CD4-positive, CD25-positive, alpha-beta regulatory T cell (primary cell): Measurements from ENCODE around the gene DOCK1. TPM values are rescaled to one million over a fixed set of nuclear protein-coding genes. Genes with fewer than 3 reads are reported as not detected.

ENCODE experiments used
- ATAC-seq, 2 donors: fragments of 150-1000 bp; cut with Tn5 transposase; one replicate each; pipeline ENCODE4 v1.10.0; 2021; ENCODE audit warnings: low read depth in 2 of 2, moderate number of reproducible peaks in 2 of 2, moderate library complexity in 1 of 2
- DNase-seq, 3 donors: peaks; one replicate each; pipeline versions ENCODE4 v3.0.0 to v3.0.0-alpha.2; 2012 to 2022; ENCODE audit warnings: mixed read lengths in 1 of 3
- H3K27ac ChIP-seq: one replicate; pipeline ENCODE4 v1.7.0; 2013; ENCODE audit warnings: mild to moderate bottlenecking, low read length; ENCODE audit not compliant: insufficient read depth, poor library complexity, severe bottlenecking
- H3K27me3 ChIP-seq: one replicate; pipeline ENCODE4 v1.7.0; 2013; ENCODE audit warnings: low read length; ENCODE audit not compliant: control insufficient read depth, insufficient read depth
- H3K36me3 ChIP-seq: one replicate; pipeline ENCODE4 v1.7.0; 2013; ENCODE audit warnings: mild to moderate bottlenecking, low read length, moderate library complexity; ENCODE audit not compliant: control insufficient read depth, insufficient read depth
- H3K4me1 ChIP-seq: 2 replicates; pipeline ENCODE4 v1.7.0; 2013; ENCODE audit warnings: mild to moderate bottlenecking, low read length; ENCODE audit not compliant: insufficient read depth, control insufficient read depth, poor library complexity, severe bottlenecking
- H3K4me3 ChIP-seq: one replicate; pipeline ENCODE4 v1.7.0; 2013; ENCODE audit warnings: low read depth, mild to moderate bottlenecking, low read length, moderate library complexity
- H3K9me3 ChIP-seq, 2 experiments: 1 replicate in 1 of 2; 2 replicates in 1 of 2; pipeline ENCODE4 v1.7.0; 2013; ENCODE audit warnings: low read length in 2 of 2, mild to moderate bottlenecking in 1 of 2, moderate library complexity in 1 of 2; ENCODE audit not compliant: control insufficient read depth in 2 of 2
- H3K27ac Mint-ChIP-seq, 3 donors: one replicate each; pipeline ENCODE4 v1.8.0; 2020 to 2022; ENCODE audit warnings: mild to moderate bottlenecking in 3 of 3, mixed read lengths in 3 of 3, moderate library complexity in 2 of 3
- H3K27me3 Mint-ChIP-seq: one replicate; pipeline ENCODE4 v1.8.0; 2022; ENCODE audit warnings: mild to moderate bottlenecking, mixed read lengths
- H3K36me3 Mint-ChIP-seq: one replicate; pipeline ENCODE4 v1.8.0; 2020; ENCODE audit warnings: mixed read lengths
- H3K4me1 Mint-ChIP-seq, 4 donors: one replicate each; pipeline ENCODE4 v1.8.0; 2020 to 2022; ENCODE audit warnings: mixed read lengths in 4 of 4, mild to moderate bottlenecking in 1 of 4
- H3K4me3 Mint-ChIP-seq, 4 donors: one replicate each; pipeline ENCODE4 v1.8.0; 2020 to 2022; ENCODE audit warnings: mild to moderate bottlenecking in 4 of 4, mixed read lengths in 4 of 4, moderate library complexity in 3 of 4
- H3K9me3 Mint-ChIP-seq, 7 donors: one replicate each; pipeline ENCODE4 v1.8.0; 2020 to 2022; ENCODE audit warnings: mixed read lengths in 7 of 7, mild to moderate bottlenecking in 3 of 7, moderate library complexity in 2 of 7
- polyA plus RNA-seq, 4 donors: library from polyadenylated mRNA; unstranded; fragments of 300-500 nt; fragmentation: Illumina TruSeq; gene quantifications; one replicate each; pipeline ENCODE4 v1.2.3, GENCODE V29; 2021
- total RNA-seq: library from RNA; stranded (reverse); gene quantifications from one replicate; pipeline ENCODE4 v1.2.3, GENCODE V29; 2022

DOCK1 gene
- total and polyA plus RNA-seq, 5 donors from 2014 or later: 0.20 TPM; not detected in 4

DNA sequence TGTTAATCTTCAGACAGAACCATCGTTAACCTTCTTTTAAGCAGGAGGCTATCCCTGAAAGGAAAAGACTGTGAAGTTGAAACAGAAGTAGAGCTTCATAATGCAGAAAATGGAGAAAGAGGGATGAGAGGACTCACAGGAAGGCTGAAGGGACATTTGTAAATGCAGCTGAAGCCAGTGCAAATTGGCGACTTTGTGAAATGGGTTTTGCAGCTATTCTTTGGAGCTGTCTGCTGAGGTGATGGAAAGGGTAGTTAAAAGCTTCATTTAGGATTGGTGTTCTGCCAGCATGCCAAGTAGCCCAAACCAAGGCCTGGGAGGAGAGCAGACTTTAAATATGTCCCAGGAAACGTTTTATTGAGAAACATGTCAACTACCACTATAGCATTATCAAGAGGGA is 168.4 kb downstream of the DOCK1 start:
- no peak overlapping the region for H3K27ac ChIP-seq
- H3K36me3 Mint-ChIP-seq: no peaks in the 10 kb centered on the region
- H3K4me3 Mint-ChIP-seq: no peak overlapping the region
- H3K27me3 Mint-ChIP-seq: no peaks in the 10 kb centered on the region
- H3K9me3 Mint-ChIP-seq: peaks cover 0 to 4% (median 0%) of the 10 kb centered on the region in 7 donors
- H3K27ac Mint-ChIP-seq: no peak overlapping the region
- DNase-seq (no peak), ATAC-seq (no peak)
- no peak overlapping the region for H3K4me3 ChIP-seq
- no peaks in the 10 kb centered on the region for H3K4me1 Mint-ChIP-seq
- no peaks in the 10 kb centered on the region for H3K36me3 ChIP-seq
- no peaks in the 10 kb centered on the region for H3K27me3 ChIP-seq
- no peaks in the 10 kb centered on the region for H3K4me1 ChIP-seq
- H3K9me3 ChIP-seq: no peaks in the 10 kb centered on the region

DNA sequence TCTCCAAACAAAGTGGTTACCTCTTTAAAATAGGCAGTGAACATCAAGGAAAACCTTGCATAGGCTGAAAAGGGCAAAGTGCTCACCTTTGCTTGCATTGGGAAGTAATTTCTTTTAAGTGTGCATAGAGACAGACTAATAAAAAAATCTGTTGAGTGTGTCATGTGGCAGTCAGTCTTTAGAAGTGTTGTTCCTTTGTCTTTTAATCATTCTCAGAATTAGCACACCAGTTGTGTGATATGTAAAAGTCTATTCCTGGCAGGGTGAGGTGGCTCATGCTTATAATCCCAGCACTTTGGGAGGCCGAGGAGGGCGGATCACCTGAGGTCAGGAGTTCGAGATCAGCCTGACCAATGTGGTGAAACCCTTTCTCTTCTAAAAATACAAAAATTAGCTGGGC is 174.2 kb downstream of the DOCK1 start:
- Mint-ChIP-seq H3K27ac (no peak overlapping the region), H3K27me3 (no peaks in the 10 kb centered on the region), H3K4me1 (no peaks in the 10 kb centered on the region), H3K4me3 (no peak overlapping the region), H3K9me3 (peaks cover 0 to 2% (median 0%) of the 10 kb centered on the region in 7 donors), H3K36me3 (no peaks in the 10 kb centered on the region)
- no peak overlapping the region for H3K4me3 ChIP-seq
- H3K27me3 ChIP-seq: no peaks in the 10 kb centered on the region
- H3K27ac ChIP-seq: no peak overlapping the region
- H3K9me3 ChIP-seq: no peaks in the 10 kb centered on the region
- H3K36me3 ChIP-seq: no peaks in the 10 kb centered on the region
- no peak for DNase-seq
- H3K4me1 ChIP-seq: no peaks in the 10 kb centered on the region
- ATAC-seq: no peak

GRCh38 chr10:127080317-127080716 is 175.1 kb downstream of the DOCK1 start:
- Histone ChIP-seq H3K27ac (no peak overlapping the region), H3K36me3 (no peaks in the 10 kb centered on the region), H3K9me3 (no peaks in the 10 kb centered on the region), H3K4me3 (no peak overlapping the region), H3K4me1 (no peaks in the 10 kb centered on the region), H3K27me3 (no peaks in the 10 kb centered on the region)
- Mint-ChIP-seq H3K36me3 (no peaks in the 10 kb centered on the region), H3K4me1 (no peaks in the 10 kb centered on the region), H3K27me3 (no peaks in the 10 kb centered on the region), H3K27ac (no peak overlapping the region), H3K4me3 (no peak overlapping the region), H3K9me3 (peaks cover 0 to 2% (median 0%) of the 10 kb centered on the region in 7 donors)
- DNase-seq: no peak
- ATAC-seq: no peak

- H3K27ac Mint-ChIP-seq: no peak overlapping the region
- Histone ChIP-seq H3K4me3 (no peak overlapping the region), H3K4me1 (no peaks in the 10 kb centered on the region), H3K27ac (no peak overlapping the region), H3K27me3 (no peaks in the 10 kb centered on the region), H3K9me3 (no peaks in the 10 kb centered on the region), H3K36me3 (no peaks in the 10 kb centered on the region)
- peaks cover 0 to 2% (median 0%) of the 10 kb centered on the region in 7 donors for H3K9me3 Mint-ChIP-seq
- H3K27me3 Mint-ChIP-seq: no peaks in the 10 kb centered on the region
- H3K36me3 Mint-ChIP-seq: no peaks in the 10 kb centered on the region
- no peak for ATAC-seq
- H3K4me1 Mint-ChIP-seq: no peaks in the 10 kb centered on the region
- DNase-seq: no peak
- no peak overlapping the region for H3K4me3 Mint-ChIP-seq
Measured at GRCh38 chr10:127081851-127082345, 176.7 kb downstream of the DOCK1 start.

DNA sequence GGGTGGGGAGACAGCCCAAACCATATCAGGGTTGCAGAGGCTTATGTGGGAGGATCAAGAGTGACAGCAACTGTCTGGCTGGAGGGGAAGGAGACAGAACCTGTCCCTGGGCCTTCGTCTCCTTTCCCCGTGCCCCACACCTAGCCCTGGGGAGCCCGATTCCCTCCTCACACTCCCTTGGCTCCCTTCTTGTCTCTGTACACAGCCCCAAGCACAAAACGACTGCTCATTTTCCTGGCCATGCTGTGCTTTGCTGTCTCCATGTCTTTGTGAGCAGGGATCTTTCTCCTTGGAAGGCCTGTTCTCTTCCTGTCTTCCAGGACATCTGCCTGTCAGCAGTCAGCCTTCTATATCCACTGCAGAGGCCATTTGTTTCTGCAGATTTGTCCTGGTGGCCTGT is 177.4 kb downstream of the DOCK1 start:
- H3K4me1 Mint-ChIP-seq: no peaks in the 10 kb centered on the region
- no peak overlapping the region for H3K27ac Mint-ChIP-seq
- H3K36me3 ChIP-seq: no peaks in the 10 kb centered on the region
- H3K27ac ChIP-seq: no peak overlapping the region
- no peaks in the 10 kb centered on the region for H3K27me3 ChIP-seq
- no peaks in the 10 kb centered on the region for H3K27me3 Mint-ChIP-seq
- H3K9me3 Mint-ChIP-seq: peaks cover 0 to 3% (median 0%) of the 10 kb centered on the region in 7 donors
- no peak overlapping the region for H3K4me3 ChIP-seq
- H3K36me3 Mint-ChIP-seq: no peaks in the 10 kb centered on the region
- no peak for DNase-seq
- no peak for ATAC-seq
- no peak overlapping the region for H3K4me3 Mint-ChIP-seq
- H3K9me3 ChIP-seq: no peaks in the 10 kb centered on the region
- no peaks in the 10 kb centered on the region for H3K4me1 ChIP-seq

DNA sequence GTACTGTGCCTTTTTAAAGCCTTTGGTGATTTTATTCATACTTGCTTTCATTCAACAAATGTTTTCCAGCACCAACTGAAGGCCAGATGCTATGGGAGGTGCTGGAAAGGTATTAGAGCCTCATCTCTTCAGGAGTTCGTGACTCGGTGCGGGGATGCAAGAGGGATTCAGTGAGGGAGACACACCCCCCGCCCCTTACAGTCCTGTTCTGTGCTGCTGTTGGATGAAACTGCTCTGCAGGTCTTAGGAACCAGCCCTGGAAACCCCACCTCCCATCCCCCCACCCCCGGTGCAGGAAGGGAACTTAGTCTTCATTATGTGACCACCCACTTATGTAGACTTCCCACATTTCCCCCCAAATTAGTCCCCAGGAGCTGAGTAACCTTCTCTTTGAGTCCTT is 180.7 kb downstream of the DOCK1 start:
- Histone ChIP-seq H3K36me3 (no peaks in the 10 kb centered on the region), H3K27ac (no peak overlapping the region), H3K9me3 (no peaks in the 10 kb centered on the region), H3K4me3 (no peak overlapping the region), H3K4me1 (no peaks in the 10 kb centered on the region), H3K27me3 (no peaks in the 10 kb centered on the region)
- no peaks in the 10 kb centered on the region for H3K27me3 Mint-ChIP-seq
- H3K4me3 Mint-ChIP-seq: no peak overlapping the region
- no peaks in the 10 kb centered on the region for H3K4me1 Mint-ChIP-seq
- ATAC-seq (no peak), DNase-seq (no peak)
- no peaks in the 10 kb centered on the region for H3K36me3 Mint-ChIP-seq
- H3K27ac Mint-ChIP-seq: no peak overlapping the region
- H3K9me3 Mint-ChIP-seq: peaks cover 0 to 3% (median 0%) of the 10 kb centered on the region in 7 donors

GRCh38 chr10:127088908-127089307 is 183.7 kb downstream of the DOCK1 start:
- DNase-seq: no peak
- Mint-ChIP-seq H3K36me3 (no peaks in the 10 kb centered on the region), H3K4me3 (no peak overlapping the region), H3K27ac (no peak overlapping the region), H3K4me1 (no peaks in the 10 kb centered on the region), H3K9me3 (peaks cover 0 to 3% (median 0%) of the 10 kb centered on the region in 7 donors), H3K27me3 (no peaks in the 10 kb centered on the region)
- ATAC-seq: no peak
- Histone ChIP-seq H3K27ac (no peak overlapping the region), H3K4me1 (no peaks in the 10 kb centered on the region), H3K27me3 (no peaks in the 10 kb centered on the region), H3K36me3 (no peaks in the 10 kb centered on the region), H3K4me3 (no peak overlapping the region), H3K9me3 (no peaks in the 10 kb centered on the region)

DNA sequence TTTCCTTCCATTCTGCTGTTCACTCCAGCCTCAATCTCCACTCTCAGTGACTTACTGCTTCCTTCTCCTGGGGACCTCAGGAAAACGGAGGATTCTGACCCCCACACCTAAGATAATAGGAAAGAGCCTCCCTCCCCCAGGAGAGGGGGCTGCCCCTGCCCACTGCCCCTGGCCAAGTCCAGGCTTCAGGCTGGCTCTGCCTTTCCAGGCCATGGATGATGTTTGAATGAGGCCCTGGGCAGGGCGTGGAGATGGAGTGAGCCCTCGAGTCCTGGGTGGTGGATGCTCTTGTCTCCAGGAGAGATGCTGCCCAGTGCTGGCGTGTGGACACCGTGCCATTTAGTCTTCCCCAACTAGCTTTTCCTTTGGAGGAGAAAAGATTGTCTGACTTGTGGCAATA is 184.2 kb downstream of the DOCK1 start:
- H3K27ac ChIP-seq: no peak overlapping the region
- no peaks in the 10 kb centered on the region for H3K36me3 ChIP-seq
- no peaks in the 10 kb centered on the region for H3K9me3 ChIP-seq
- Mint-ChIP-seq H3K27me3 (no peaks in the 10 kb centered on the region), H3K4me3 (no peak overlapping the region), H3K27ac (no peak overlapping the region), H3K36me3 (no peaks in the 10 kb centered on the region), H3K9me3 (peaks cover 0 to 3% (median 0%) of the 10 kb centered on the region in 7 donors), H3K4me1 (no peaks in the 10 kb centered on the region)
- no peaks in the 10 kb centered on the region for H3K4me1 ChIP-seq
- no peak for ATAC-seq
- no peak overlapping the region for H3K4me3 ChIP-seq
- no peaks in the 10 kb centered on the region for H3K27me3 ChIP-seq
- DNase-seq: no peak
